SK-N-SH (cell line): ENCODE measurements around the gene CST11. TPM values are rescaled to one million over a fixed set of nuclear protein-coding genes. Genes with fewer than 3 reads are reported as not detected.

Source experiments
- CTCF ChIA-PET: fragments of 300-600, 350-600 bp; formaldehyde crosslinking; extraction: SDS; loops from one replicate; lab custom pipeline; 2021; lab: Yijun Ruan, JAX
- POLR2A ChIA-PET: fragments of 350-600 bp; sonication (Branson Sonifier 250); formaldehyde crosslinking; extraction: SDS; loops from one replicate; lab custom pipeline; 2020; ENCODE audit warnings: antibody characterized with exemption, inconsistent platforms; lab: Yijun Ruan, JAX
- DNase-seq: peaks from one replicate; pipeline ENCODE4 v3.0.0; 2012
- H2AFZ ChIP-seq: fragments of 200-600 bp; sonication (generic); 2 replicates; pipeline ENCODE4 v1.8.1; 2016; ENCODE audit warnings: antibody characterized with exemption, mild to moderate bottlenecking, low read depth
- H3F3A ChIP-seq: fragments of 200-600 bp; sonication (generic); replicated peaks from 2 replicates; pipeline ENCODE3; 2016; ENCODE audit warnings: antibody characterized with exemption, mild to moderate bottlenecking; ENCODE audit not compliant: insufficient read depth
- H3K27ac ChIP-seq, 2 experiments: fragments of 200-500 bp in 1 of 2; fragments of 200-600 bp in 1 of 2; sonication (Bioruptor generic) in 1 of 2; sonication (generic), shearing (Covaris generic) in 1 of 2; 2 replicates each; pipeline versions ENCODE4 v1.5.1 to v1.6.1; 2014 to 2016; ENCODE audit warnings: low read depth in 2 of 2, inconsistent platforms in 1 of 2, low read length in 1 of 2, mild to moderate bottlenecking in 1 of 2, mixed read lengths in 1 of 2
- H3K27me3 ChIP-seq: fragments of 200-600 bp; sonication (generic), shearing (Covaris generic); 2 replicates; pipeline ENCODE4 v1.6.1; 2016; ENCODE audit warnings: mixed run types; ENCODE audit not compliant: insufficient read depth
- H3K36me3 ChIP-seq, 2 experiments: fragments of 200-500 bp in 1 of 2; fragments of 200-600 bp in 1 of 2; sonication (Bioruptor generic) in 1 of 2; sonication (generic) in 1 of 2; replicated peaks in 1 of 2; 2 replicates each; pipeline versions ENCODE3 to v1.5.1; 2014 to 2016; ENCODE audit warnings: low read length in 1 of 2, mild to moderate bottlenecking in 1 of 2; ENCODE audit not compliant: insufficient read depth in 2 of 2, control insufficient read depth in 1 of 2
- H3K4me1 ChIP-seq, 2 experiments: fragments of 200-500 bp in 1 of 2; fragments of 200-600 bp in 1 of 2; sonication (Bioruptor generic) in 1 of 2; sonication (generic), shearing (Covaris generic) in 1 of 2; 2 replicates each; pipeline versions ENCODE4 v1.5.1 to v1.6.1; 2014 to 2016; ENCODE audit warnings: low read depth in 1 of 2, low read length in 1 of 2, mixed run types in 1 of 2; ENCODE audit not compliant: insufficient read depth in 2 of 2, control insufficient read depth in 1 of 2
- H3K4me2 ChIP-seq: fragments of 200-600 bp; sonication (generic), shearing (Covaris generic); 2 replicates; pipeline ENCODE4 v1.6.1; 2017; ENCODE audit warnings: mixed run types
- H3K4me3 ChIP-seq, 2 experiments: fragments of 200-500 bp in 1 of 2; fragments of 200-600 bp in 1 of 2; sonication (Bioruptor generic) in 1 of 2; sonication (generic), shearing (Covaris generic) in 1 of 2; 2 replicates each; pipeline versions ENCODE4 v1.5.1 to v1.8.1; 2014 to 2016; ENCODE audit warnings: low read depth in 2 of 2, inconsistent platforms in 1 of 2, low read length in 1 of 2, mild to moderate bottlenecking in 1 of 2, mixed read lengths in 1 of 2, moderate library complexity in 1 of 2
- H3K79me2 ChIP-seq: fragments of 200-600 bp; sonication (generic); 2 replicates; pipeline ENCODE4 v1.8.1; 2017; ENCODE audit warnings: mild to moderate bottlenecking; ENCODE audit not compliant: insufficient read depth
- H3K9ac ChIP-seq: fragments of 200-600 bp; sonication (generic); 2 replicates; pipeline ENCODE4 v1.6.1; 2017; ENCODE audit warnings: mixed run types
- H3K9me2 ChIP-seq: fragments of 200-600 bp; sonication (generic); 2 replicates; pipeline ENCODE4 v1.6.1; 2017; ENCODE audit warnings: mixed run types
- H3K9me3 ChIP-seq: fragments of 200-600 bp; sonication (generic); 2 replicates; pipeline ENCODE4 v1.6.1; 2017; ENCODE audit warnings: mixed run types, mild to moderate bottlenecking, moderate library complexity
- H4K20me1 ChIP-seq: fragments of 200-600 bp; sonication (generic); 2 replicates; pipeline ENCODE4 v1.6.1; 2017; ENCODE audit warnings: mild to moderate bottlenecking, mixed run types; ENCODE audit not compliant: insufficient read depth
- CHD2 ChIP-seq: fragments of 150-350 bp; IDR thresholded peaks from 2 replicates; pipeline ENCODE4 v1.6.1; 2018; ENCODE audit warnings: low read length; ENCODE audit not compliant: partially characterized antibody
- CTCF ChIP-seq: fragments of 200-600 bp; sonication (generic); IDR thresholded peaks from 2 replicates; pipeline ENCODE4 v1.6.1; 2017; ENCODE audit warnings: antibody characterized with exemption, mild to moderate bottlenecking, moderate library complexity
- ELF1 ChIP-seq: IDR thresholded peaks from 2 replicates; pipeline ENCODE4 v1.4.0; 2012
- EZH2phosphoT487 ChIP-seq: fragments of 200-600 bp; sonication (generic); IDR thresholded peaks from 2 replicates; pipeline ENCODE4 v1.6.1; 2017; ENCODE audit warnings: low read depth, mixed run types, mild to moderate bottlenecking, antibody characterized with exemption, moderate library complexity, borderline replicate concordance
- FOXJ3 ChIP-seq: sonication (generic); formaldehyde crosslinking; IDR thresholded peaks from 2 replicates; pipeline ENCODE4 v1.5.1; 2020; ENCODE audit warnings: mild to moderate bottlenecking, missing genetic modification reagents
- FOXM1 ChIP-seq: IDR thresholded peaks from 2 replicates; pipeline ENCODE4 v1.4.0; 2012; ENCODE audit warnings: low read depth, mild to moderate bottlenecking
- GATA2 ChIP-seq: sonication (generic); formaldehyde crosslinking; IDR thresholded peaks from 2 replicates; pipeline ENCODE4 v1.5.0; 2020; ENCODE audit warnings: mild to moderate bottlenecking, missing genetic modification reagents
- JUND ChIP-seq: IDR thresholded peaks from 2 replicates; pipeline ENCODE4 v1.4.0; 2012
- NFIC ChIP-seq: IDR thresholded peaks from 2 replicates; pipeline ENCODE4 v1.4.0; 2012; ENCODE audit warnings: borderline replicate concordance
- NRF1 ChIP-seq: IDR thresholded peaks from 2 replicates; pipeline ENCODE4 v1.6.1; 2012; ENCODE audit warnings: low read depth, mild to moderate bottlenecking, low read length
- PBX3 ChIP-seq: IDR thresholded peaks from 2 replicates; pipeline ENCODE4; 2012
- POLR2AphosphoS5 ChIP-seq: IDR thresholded peaks from 2 replicates; pipeline ENCODE4 v1.6.1; 2012; ENCODE audit warnings: low read depth, low read length
- RCOR1 ChIP-seq: fragments of 150-350 bp; IDR thresholded peaks from 2 replicates; pipeline ENCODE4 v1.6.1; 2017; ENCODE audit warnings: antibody characterized with exemption, low read length
- RFX5 ChIP-seq: IDR thresholded peaks from 2 replicates; pipeline ENCODE4 v1.6.1; 2012; ENCODE audit warnings: mild to moderate bottlenecking, improper control_type of control experiment, low read length
- SIN3A ChIP-seq: IDR thresholded peaks from 2 replicates; pipeline ENCODE4 v1.6.1; 2012; ENCODE audit warnings: low read depth, mild to moderate bottlenecking, low read length, moderate library complexity, borderline replicate concordance
- SMC3 ChIP-seq: IDR thresholded peaks from 2 replicates; pipeline ENCODE4 v1.6.1; 2012; ENCODE audit warnings: low read depth, low read length, improper control_type of control experiment
- TAF1 ChIP-seq: IDR thresholded peaks from 2 replicates; pipeline ENCODE4 v1.6.1; 2012; ENCODE audit warnings: low read depth, mild to moderate bottlenecking, low read length, moderate library complexity, borderline replicate concordance
- TCF12 ChIP-seq: IDR thresholded peaks from 2 replicates; pipeline ENCODE4 v1.4.0; 2012
- YY1 ChIP-seq: IDR thresholded peaks from 2 replicates; pipeline ENCODE4 v1.4.0; 2012; ENCODE audit warnings: low read depth, mild to moderate bottlenecking
- ZBTB33 ChIP-seq: IDR thresholded peaks from 2 replicates; pipeline ENCODE4 v1.4.0; 2012; ENCODE audit warnings: low read depth, borderline replicate concordance
- WGBS: methylation state at CpG from one replicate; pipeline ENCODE4 v1.1.6; 2017; ENCODE audit warnings: low lambda C conversion rate; 5-methylcytosine and 5-hydroxymethylcytosine counted together
- polyA plus RNA-seq, 3 experiments: library from polyadenylated mRNA; depleted of rRNA; stranded (reverse); fragments of >200 nt; gene quantifications; 2 replicates each; pipeline ENCODE4 v1.2.3, GENCODE V29; 2012
- TF ChIP-seq, protein P1 (sequence below): fragments of 150-350 bp; IDR thresholded peaks from 2 replicates; pipeline ENCODE4 v1.6.1; 2017; ENCODE audit warnings: antibody characterized with exemption, low read length, low read depth, borderline replicate concordance

Gene CST11
- polyA plus RNA-seq, 1 of the 3 experiments (the other 2 are of a cell fraction) = not detected

DNA sequence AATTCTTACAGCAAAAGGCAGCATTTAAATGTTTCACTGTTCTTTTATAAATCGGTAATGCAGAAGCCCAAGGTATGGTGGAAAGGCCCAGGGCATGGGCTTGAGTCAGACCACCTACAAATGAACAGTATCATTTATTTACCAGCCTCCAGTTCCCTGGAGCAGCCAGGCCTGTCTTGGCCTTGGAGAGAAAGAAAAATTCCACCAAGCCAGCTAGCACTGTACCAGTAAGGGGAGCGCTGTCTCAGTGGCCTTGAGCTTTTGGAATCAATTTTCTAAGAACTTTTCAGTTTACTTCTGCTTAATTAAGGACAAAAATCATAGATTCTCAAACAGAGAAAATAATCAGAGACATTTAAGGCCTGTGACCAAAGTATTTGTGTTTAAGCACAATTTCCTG is 43.7 kb downstream of the CST11 start:
- H2AFZ ChIP-seq = no peak overlapping the region
- CTCF ChIA-PET = interaction anchor here (1.8 kb wide), 1 partner anchor 10 kb away, joined by 5 read pairs; no protein-coding TSS in a partner anchor
- no peaks in the 10 kb centered on the region for H3K9me2 ChIP-seq
- POLR2A ChIA-PET = no interaction called here
- no peaks in the 10 kb centered on the region for H3K36me3 ChIP-seq
- DNase-seq = no peak
- no peak overlapping the region for H3K9ac ChIP-seq
- TF ChIP-seq SIN3A (no peak), PBX3 (no peak), TCF12 (no peak), EZH2phosphoT487 (no peak), CHD2 (no peak), JUND (no peak), FOXM1 (no peak), NFIC (no peak), ELF1 (no peak), POLR2AphosphoS5 (no peak)
- TF ChIP-seq, protein P1, sequence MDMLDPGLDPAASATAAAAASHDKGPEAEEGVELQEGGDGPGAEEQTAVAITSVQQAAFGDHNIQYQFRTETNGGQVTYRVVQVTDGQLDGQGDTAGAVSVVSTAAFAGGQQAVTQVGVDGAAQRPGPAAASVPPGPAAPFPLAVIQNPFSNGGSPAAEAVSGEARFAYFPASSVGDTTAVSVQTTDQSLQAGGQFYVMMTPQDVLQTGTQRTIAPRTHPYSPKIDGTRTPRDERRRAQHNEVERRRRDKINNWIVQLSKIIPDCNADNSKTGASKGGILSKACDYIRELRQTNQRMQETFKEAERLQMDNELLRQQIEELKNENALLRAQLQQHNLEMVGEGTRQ = no peak
- H3K9me3 ChIP-seq = no peaks in the 10 kb centered on the region
- H3F3A ChIP-seq = no peaks in the 10 kb centered on the region
- peaks cover 33% of the 10 kb centered on the region for H4K20me1 ChIP-seq
- peaks cover 97% of the 10 kb centered on the region for H3K79me2 ChIP-seq
- H3K4me3 ChIP-seq = no peak overlapping the region
- no peaks in the 10 kb centered on the region for H3K27me3 ChIP-seq
- no peak overlapping the region for H3K4me2 ChIP-seq
- WGBS = 95% methylated on average over 2 of the region's 2 CpGs
- no peaks in the 10 kb centered on the region; a peak in 2 of 4 replicates for H3K4me1 ChIP-seq
- no peak overlapping the region for H3K27ac ChIP-seq

- no peaks in the 10 kb centered on the region for H3K9me2 ChIP-seq
- H3K9ac ChIP-seq = no peak overlapping the region
- H4K20me1 ChIP-seq = peaks cover 33% of the 10 kb centered on the region
- no peak overlapping the region for H3K27ac ChIP-seq
- whole genome bisulfite sequencing = 97% methylated on average over 2 of the region's 2 CpGs
- H3K36me3 ChIP-seq = no peaks in the 10 kb centered on the region
- H3F3A ChIP-seq = no peaks in the 10 kb centered on the region
- ChIA-PET POLR2A (no interaction called here), CTCF (no interaction called here)
- H3K4me3 ChIP-seq = no peak overlapping the region
- H3K4me1 ChIP-seq = no peaks in the 10 kb centered on the region; a peak in 2 of 4 replicates
- no peaks in the 10 kb centered on the region for H3K9me3 ChIP-seq
- H2AFZ ChIP-seq = no peak overlapping the region
- H3K4me2 ChIP-seq = no peak overlapping the region
- TF ChIP-seq RCOR1 (no peak), SIN3A (no peak), FOXJ3 (CRISPR knock-in tag) (no peak), GATA2 (CRISPR knock-in tag) (no peak), RFX5 (no peak), CTCF (no peak), YY1 (no peak), SMC3 (no peak), NRF1 (no peak), TAF1 (no peak), ELF1 (no peak), TCF12 (no peak), ZBTB33 (no peak), EZH2phosphoT487 (no peak), FOXM1 (no peak)
- TF ChIP-seq, protein P1 = no peak
- H3K27me3 ChIP-seq = no peaks in the 10 kb centered on the region
- no peak for DNase-seq
- peaks cover 91% of the 10 kb centered on the region for H3K79me2 ChIP-seq
These were observed 44.8 kb downstream of the CST11 start for GRCh38 chr20:23407781-23408464.
